Colonic mucosa (tissue), 4 donors: Measurements from ENCODE around the gene TIAM1. TPM values are rescaled to one million over a fixed set of nuclear protein-coding genes. Genes with fewer than 3 reads are reported as not detected.

Experiments
- DNase-seq: peaks from one replicate; pipeline ENCODE4 v3.0.0-alpha.2; 2020
- H3K27ac ChIP-seq: fragments of 200-600 bp; one replicate; pipeline ENCODE4 v1.8.0; 2021
- H3K27me3 ChIP-seq: fragments of 200-600 bp; one replicate; pipeline ENCODE4 v1.8.0; 2021
- H3K36me3 ChIP-seq: fragments of 200-600 bp; one replicate; pipeline ENCODE4 v1.8.0; 2021
- H3K4me1 ChIP-seq: fragments of 200-600 bp; one replicate; pipeline ENCODE4 v1.8.0; 2021; ENCODE audit warnings: mild to moderate bottlenecking
- H3K4me3 ChIP-seq: fragments of 200-600 bp; one replicate; pipeline ENCODE4 v1.8.0; 2021
- H3K9ac ChIP-seq, 2 donors: one replicate each; pipeline ENCODE4 v1.7.0; 2013; ENCODE audit warnings: control low read depth in 2 of 2, low read depth in 2 of 2, low read length in 2 of 2
- H3K9me3 ChIP-seq: fragments of 200-600 bp; one replicate; pipeline ENCODE4 v1.8.0; 2021
- CTCF ChIP-seq: fragments of 200-600 bp; IDR thresholded peaks from one replicate; pipeline ENCODE4 v1.8.0; 2022; ENCODE audit warnings: antibody characterized with exemption, mild to moderate bottlenecking
- intact Hi-C: fragments of 100-400 bp; cut with DNase I; formaldehyde crosslinking; loops from one replicate; pipeline ENCODE4 v1.14.1; 2022
- total RNA-seq, 2 donors: library from RNA; stranded (reverse); fragmentation: NEBNext Ultra II Directional in 1 of 2; extraction: Animal tissue kit (Norgen Biotek cat#: 25700) in 1 of 2; gene quantifications; one replicate each; pipeline ENCODE4 v1.2.1, GENCODE V29; 2021
- donor health status: healthy.
- donor health status: DM: no; HTN: no; CAD: no.
- donor health status: DM: no; HTN: no; CAD: no.

TIAM1 gene
- total RNA-seq, 2 donors from 2014 or later, result 5.7 to 5.8 TPM

- Histone ChIP-seq H3K4me3 (no peak overlapping the region), H3K27ac (no peak overlapping the region), H3K4me1 (no peaks in the 10 kb centered on the region), H3K9me3 (no peaks in the 10 kb centered on the region), H3K36me3 (no peaks in the 10 kb centered on the region), H3K27me3 (no peaks in the 10 kb centered on the region), H3K9ac (no peak overlapping the region)
- DNase-seq, result no peak
- no peak for TF ChIP-seq CTCF
- intact Hi-C loops, result no loop called here
These were observed 256.2 kb downstream of the TIAM1 start for GRCh38 chr21:31087639-31088473.

GRCh38 chr21:31084689-31085088 is 259.4 kb downstream of the TIAM1 start:
- no peak overlapping the region for H3K4me3 ChIP-seq
- DNase-seq, result no peak
- intact Hi-C loops, result no loop called here
- no peak overlapping the region for H3K27ac ChIP-seq
- H3K4me1 ChIP-seq, result no peaks in the 10 kb centered on the region
- no peaks in the 10 kb centered on the region for H3K36me3 ChIP-seq
- no peak overlapping the region for H3K9ac ChIP-seq
- no peak for TF ChIP-seq CTCF
- no peaks in the 10 kb centered on the region for H3K27me3 ChIP-seq
- H3K9me3 ChIP-seq, result no peaks in the 10 kb centered on the region

GRCh38 chr21:31078796-31079195 is 265.3 kb downstream of the TIAM1 start:
- no peak overlapping the region for H3K4me3 ChIP-seq
- no peak overlapping the region for H3K9ac ChIP-seq
- TF ChIP-seq CTCF, result no peak
- H3K4me1 ChIP-seq, result no peaks in the 10 kb centered on the region
- intact Hi-C loops, result no loop called here
- no peaks in the 10 kb centered on the region for H3K27me3 ChIP-seq
- H3K36me3 ChIP-seq, result no peaks in the 10 kb centered on the region
- H3K9me3 ChIP-seq, result no peaks in the 10 kb centered on the region
- H3K27ac ChIP-seq, result no peak overlapping the region
- no peak for DNase-seq

- no peak for DNase-seq
- no peaks in the 10 kb centered on the region for H3K4me1 ChIP-seq
- no peak overlapping the region for H3K27ac ChIP-seq
- no peak overlapping the region for H3K9ac ChIP-seq
- H3K4me3 ChIP-seq, result no peak overlapping the region
- no peaks in the 10 kb centered on the region for H3K36me3 ChIP-seq
- no peak for TF ChIP-seq CTCF
- H3K27me3 ChIP-seq, result no peaks in the 10 kb centered on the region
- intact Hi-C loops, result no loop called here
- no peaks in the 10 kb centered on the region for H3K9me3 ChIP-seq
These were observed 265.8 kb downstream of the TIAM1 start for GRCh38 chr21:31078216-31078615.

GRCh38 chr21:31075848-31076247 is 268.2 kb downstream of the TIAM1 start:
- TF ChIP-seq CTCF, result no peak
- no peaks in the 10 kb centered on the region for H3K9me3 ChIP-seq
- H3K36me3 ChIP-seq, result no peaks in the 10 kb centered on the region
- no peak overlapping the region for H3K4me3 ChIP-seq
- intact Hi-C loops, result no loop called here
- no peaks in the 10 kb centered on the region for H3K4me1 ChIP-seq
- no peak for DNase-seq
- no peak overlapping the region for H3K27ac ChIP-seq
- H3K27me3 ChIP-seq, result no peaks in the 10 kb centered on the region
- no peak overlapping the region for H3K9ac ChIP-seq
